Neural cell (in vitro differentiated cells): ENCODE measurements around the gene DYNC2LI1.

Experiments used
- CTCF ChIP-seq: fragments of 450-650 bp; IDR thresholded peaks from 2 replicates; pipeline ENCODE4 v1.5.1; 2014; ENCODE audit warnings: antibody characterized with exemption, mild to moderate bottlenecking, moderate library complexity; ENCODE audit not compliant: poor library complexity, severe bottlenecking
- EP300 ChIP-seq: fragments of 450-650 bp; conservative IDR thresholded peaks from 2 replicates; pipeline ENCODE4 v1.6.1; 2014; ENCODE audit warnings: antibody characterized with exemption, mild to moderate bottlenecking, moderate library complexity; ENCODE audit not compliant: poor library complexity, severe bottlenecking
- TAF1 ChIP-seq: IDR thresholded peaks from 2 replicates; pipeline ENCODE4 v1.6.1; 2012; ENCODE audit warnings: low read depth

- TF ChIP-seq CTCF (no peak), TAF1 (no peak), EP300 (no peak)
Measured at GRCh38 chr2:43788646-43789045, 14.8 kb downstream of the DYNC2LI1 start.
